GM10248 (cell line): Measurements from ENCODE around the gene SSPN.

Source experiments
- CTCF ChIA-PET: fragments of 300-600 bp; sonication (Branson Sonifier 250); formaldehyde crosslinking; extraction: SDS; loops from one replicate; lab custom pipeline; 2021; ENCODE audit warnings: antibody characterized with exemption; lab: Yijun Ruan, JAX
- POLR2A ChIA-PET: fragments of 350-650 bp; sonication (Branson Sonifier 250); formaldehyde crosslinking; extraction: SDS; loops from one replicate; lab custom pipeline; 2020; ENCODE audit warnings: antibody characterized with exemption; lab: Yijun Ruan, JAX
- DNase-seq: peaks from one replicate; pipeline ENCODE4 v3.0.0; 2012; ENCODE audit errors: extremely low spot score
- TF ChIP-seq, protein P1 (sequence below): IDR thresholded peaks from 2 replicates; pipeline ENCODE4 v1.5.1; 2012; ENCODE audit warnings: mild to moderate bottlenecking, low read depth; ENCODE audit errors: extremely low read depth, missing control alignments, control extremely low read depth

Gene SSPN

DNA sequence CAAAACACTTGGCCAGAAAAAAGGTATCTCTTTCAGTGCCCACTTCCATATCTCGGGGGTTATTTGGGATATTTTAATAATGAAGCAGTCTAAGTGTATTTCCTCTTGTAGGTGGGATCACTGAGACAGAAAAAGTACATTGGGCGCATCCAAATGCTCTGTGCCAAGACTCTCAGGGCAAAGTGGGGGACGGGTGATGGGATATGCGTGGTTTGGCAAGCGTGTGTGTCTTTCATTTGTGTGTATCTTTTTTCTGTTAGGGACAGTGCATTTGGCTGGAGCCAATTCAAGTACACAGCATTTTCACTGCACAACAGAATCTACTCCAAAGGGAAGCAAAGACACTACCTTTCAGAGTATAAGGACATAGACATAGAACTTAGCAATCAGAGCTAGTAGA, 29.3 kb downstream of the SSPN start:
- DNase-seq: no peak
- TF ChIP-seq, protein P1, sequence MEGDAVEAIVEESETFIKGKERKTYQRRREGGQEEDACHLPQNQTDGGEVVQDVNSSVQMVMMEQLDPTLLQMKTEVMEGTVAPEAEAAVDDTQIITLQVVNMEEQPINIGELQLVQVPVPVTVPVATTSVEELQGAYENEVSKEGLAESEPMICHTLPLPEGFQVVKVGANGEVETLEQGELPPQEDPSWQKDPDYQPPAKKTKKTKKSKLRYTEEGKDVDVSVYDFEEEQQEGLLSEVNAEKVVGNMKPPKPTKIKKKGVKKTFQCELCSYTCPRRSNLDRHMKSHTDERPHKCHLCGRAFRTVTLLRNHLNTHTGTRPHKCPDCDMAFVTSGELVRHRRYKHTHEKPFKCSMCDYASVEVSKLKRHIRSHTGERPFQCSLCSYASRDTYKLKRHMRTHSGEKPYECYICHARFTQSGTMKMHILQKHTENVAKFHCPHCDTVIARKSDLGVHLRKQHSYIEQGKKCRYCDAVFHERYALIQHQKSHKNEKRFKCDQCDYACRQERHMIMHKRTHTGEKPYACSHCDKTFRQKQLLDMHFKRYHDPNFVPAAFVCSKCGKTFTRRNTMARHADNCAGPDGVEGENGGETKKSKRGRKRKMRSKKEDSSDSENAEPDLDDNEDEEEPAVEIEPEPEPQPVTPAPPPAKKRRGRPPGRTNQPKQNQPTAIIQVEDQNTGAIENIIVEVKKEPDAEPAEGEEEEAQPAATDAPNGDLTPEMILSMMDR: no peak
- POLR2A ChIA-PET: no interaction called here
- CTCF ChIA-PET: no interaction called here

DNA sequence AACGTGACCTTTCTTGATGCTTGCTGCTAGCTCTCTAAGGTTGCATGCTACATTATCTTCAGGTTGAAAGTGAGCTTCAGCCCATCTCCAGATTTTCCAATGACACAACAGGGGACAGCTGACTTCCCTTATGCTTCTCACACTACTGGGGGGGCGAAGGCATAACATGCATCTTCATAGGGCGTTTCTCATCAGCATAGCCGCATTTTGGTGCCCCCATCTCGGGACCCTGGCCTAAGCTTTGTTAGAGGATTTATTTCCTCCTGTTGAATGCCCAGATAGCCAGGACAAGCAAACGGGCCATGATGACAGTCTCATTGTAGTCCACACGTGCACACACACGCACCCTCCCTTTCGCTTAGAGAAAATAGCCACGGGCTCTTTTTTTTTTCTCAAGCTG, 30.7 kb downstream of the SSPN start:
- DNase-seq: no peak
- CTCF ChIA-PET: no interaction called here
- POLR2A ChIA-PET: interaction anchor here (0.6 kb wide), 1 partner anchor 1444 kb away, joined by 5 read pairs; no protein-coding TSS in a partner anchor

GRCh38 chr12:26226629-26227360, 31.4 kb downstream of the SSPN start:
- no peak for DNase-seq
- TF ChIP-seq, protein P1: no peak

More for the DNA sequence above, 30.7 kb downstream of the SSPN start:
- TF ChIP-seq, protein P1: no peak

DNA sequence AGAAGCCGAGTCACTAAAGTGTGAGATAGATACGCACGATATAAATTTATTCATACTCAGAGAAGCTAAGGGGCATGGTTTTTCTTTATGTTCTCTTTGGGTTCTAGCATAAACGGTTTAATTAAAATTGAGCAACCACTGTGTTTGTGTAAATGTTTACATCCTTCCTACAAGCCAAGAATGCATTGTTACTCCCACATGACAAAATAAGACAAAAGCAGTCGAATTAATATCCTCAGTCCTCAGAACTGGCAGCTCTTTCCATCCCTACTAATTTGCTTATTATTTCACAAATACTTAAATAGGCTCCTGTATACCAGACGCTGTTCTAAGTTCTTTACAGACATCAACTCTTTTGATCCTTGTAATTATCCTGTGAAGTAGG, 32.0 kb downstream of the SSPN start:
- no peak for DNase-seq
- CTCF ChIA-PET: no interaction called here
- TF ChIP-seq, protein P1: no peak
- POLR2A ChIA-PET: no interaction called here

More at GRCh38 chr12:26226629-26227360, 31.4 kb downstream of the SSPN start:
- ChIA-PET POLR2A (no interaction called here), CTCF (no interaction called here)

DNA sequence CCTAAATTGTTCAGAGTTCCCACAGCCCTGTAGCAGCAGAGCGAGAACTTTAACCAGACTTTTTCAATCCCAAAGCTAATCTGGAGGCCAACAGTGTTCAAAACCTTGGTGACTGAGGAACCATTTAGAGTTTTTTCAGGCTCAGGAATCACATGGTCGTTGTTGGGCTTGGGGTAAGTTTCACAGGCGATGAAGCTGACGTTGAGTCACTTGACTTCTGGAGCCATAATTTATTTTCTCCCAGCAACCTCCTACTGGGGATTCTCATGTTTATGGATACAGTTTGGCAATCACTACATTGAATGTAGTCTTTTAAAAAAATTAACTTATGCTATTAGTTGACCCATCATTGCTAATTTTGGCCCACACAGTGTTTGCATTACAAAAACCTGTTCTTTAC, 34.5 kb downstream of the SSPN start:
- POLR2A ChIA-PET: no interaction called here
- DNase-seq: no peak
- CTCF ChIA-PET: interaction anchor here (1.0 to 2.2 kb wide), 2 partner anchors 10 to 11 kb away, joined by 4 to 8 read pairs; no protein-coding TSS in a partner anchor
- TF ChIP-seq, protein P1: no peak

GRCh38 chr12:26231470-26231869, 36.1 kb downstream of the SSPN start:
- no peak for DNase-seq
- CTCF ChIA-PET: interaction anchor here (0.8 to 1.4 kb wide), 4 partner anchors 9 to 134 kb away, joined by 3 to 5 read pairs (median 3); no protein-coding TSS in a partner anchor
- POLR2A ChIA-PET: no interaction called here
- TF ChIP-seq, protein P1: no peak
